Measurements from ENCODE around the gene SLC12A8.
A peak's percentile ranks its signal among the peaks of the same experiment; 100 is the strongest.

Gene SLC12A8

DNA sequence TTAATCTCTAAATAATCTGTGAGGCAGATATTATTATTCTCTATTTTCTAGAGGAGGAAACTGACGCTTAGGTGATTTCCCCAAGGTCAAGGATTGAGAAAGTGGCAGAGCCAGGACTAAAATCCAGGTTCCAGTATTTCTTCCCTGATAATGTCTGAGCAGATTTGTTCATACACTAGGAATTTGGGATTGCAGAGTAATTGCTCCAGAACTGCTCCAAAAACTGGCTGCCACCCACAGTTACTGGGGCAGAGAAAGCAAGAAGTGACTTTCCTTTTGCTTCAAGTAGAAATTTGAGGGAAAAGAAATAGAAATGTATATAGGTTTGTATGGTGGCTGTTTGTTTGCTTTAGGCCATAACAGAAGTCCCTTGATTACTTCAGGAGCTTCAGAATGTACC, 60.6 kb downstream of the SLC12A8 start:
- DNase-seq (ENCODE audit: low spot score): no peak

DNA sequence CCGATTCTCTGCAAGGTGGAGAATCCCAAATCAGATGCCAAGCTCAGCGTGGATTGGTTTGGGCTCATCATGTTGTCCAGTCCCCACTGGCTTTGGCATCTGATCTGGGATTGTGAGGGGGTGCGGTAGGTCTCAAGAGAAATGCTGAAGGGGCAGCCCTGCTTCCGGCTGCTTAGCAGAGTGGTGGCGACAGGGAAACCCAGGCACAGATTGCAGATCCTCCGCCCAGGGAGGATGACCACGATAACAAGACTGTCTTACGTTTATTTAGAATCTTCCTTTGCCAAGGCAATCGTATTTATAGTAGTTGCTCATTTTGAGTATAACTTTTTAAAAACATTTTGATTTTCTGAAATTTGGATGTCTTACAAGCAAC, 61.1 kb downstream of the SLC12A8 start:
- no peak for DNase-seq (ENCODE audit: low spot score)

DNA sequence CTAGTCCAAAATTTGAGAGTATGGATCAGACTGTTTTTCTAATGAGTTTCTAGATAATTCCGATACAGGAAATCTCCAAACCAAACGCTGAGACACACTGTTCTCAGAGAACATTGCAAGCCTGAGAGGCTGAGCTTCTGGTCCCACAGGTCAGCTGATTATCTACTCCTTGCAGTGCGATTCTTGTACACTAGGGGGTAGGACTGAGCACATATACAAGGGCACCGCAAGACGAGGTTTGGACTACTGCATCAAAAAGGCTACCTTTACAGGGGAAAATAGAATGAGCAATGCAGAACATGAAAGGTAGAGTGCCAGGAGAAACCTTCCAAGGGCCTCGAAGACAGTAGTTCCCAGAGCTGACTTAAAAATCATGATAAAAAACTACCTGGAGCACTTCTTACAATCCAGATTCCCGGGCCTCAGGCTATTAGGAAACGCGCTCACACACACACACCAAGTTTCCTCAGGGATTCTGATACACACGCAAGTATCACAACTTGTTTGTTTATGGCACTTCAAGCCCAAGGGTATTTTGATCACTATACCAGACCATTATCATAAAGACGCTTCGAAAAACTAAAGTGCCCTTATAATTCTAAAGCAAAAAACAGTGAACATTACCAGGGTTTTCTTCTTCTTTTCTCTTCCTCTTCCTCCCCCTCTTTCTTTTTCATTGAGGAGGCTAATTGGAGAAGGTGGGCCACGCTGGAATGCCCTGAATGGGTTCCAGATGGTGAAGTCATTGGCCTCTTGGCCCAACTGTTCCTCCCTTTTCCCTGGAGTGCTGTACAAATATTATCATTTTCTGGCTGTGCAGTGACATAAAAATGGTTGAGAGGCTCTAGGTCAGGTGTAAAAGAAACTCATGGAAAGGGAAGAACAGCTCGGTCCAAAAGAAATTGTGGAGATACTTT, 61.8 kb downstream of the SLC12A8 start:
- DNase-seq (ENCODE audit: low spot score): no peak

DNA sequence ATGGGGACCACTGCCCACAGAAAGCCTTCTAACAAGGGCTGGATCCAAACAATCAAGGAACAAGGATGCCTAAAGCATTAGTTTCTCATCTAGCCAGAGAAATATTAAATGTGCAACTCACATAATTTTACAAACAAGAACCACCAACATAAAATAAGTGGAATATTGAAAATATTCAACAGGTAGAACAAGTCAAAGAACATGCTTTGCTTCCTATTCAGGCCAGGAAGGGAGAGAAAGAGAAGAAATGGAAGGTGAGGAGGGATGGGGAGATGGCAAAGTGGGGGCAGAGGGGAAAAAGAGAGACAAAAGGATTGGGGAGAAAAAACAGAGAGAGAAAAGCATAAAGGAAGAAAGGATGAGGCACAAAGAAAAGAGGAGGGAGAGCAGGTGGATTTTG, 63.1 kb downstream of the SLC12A8 start:
- no peak for DNase-seq (ENCODE audit: low spot score)

DNA sequence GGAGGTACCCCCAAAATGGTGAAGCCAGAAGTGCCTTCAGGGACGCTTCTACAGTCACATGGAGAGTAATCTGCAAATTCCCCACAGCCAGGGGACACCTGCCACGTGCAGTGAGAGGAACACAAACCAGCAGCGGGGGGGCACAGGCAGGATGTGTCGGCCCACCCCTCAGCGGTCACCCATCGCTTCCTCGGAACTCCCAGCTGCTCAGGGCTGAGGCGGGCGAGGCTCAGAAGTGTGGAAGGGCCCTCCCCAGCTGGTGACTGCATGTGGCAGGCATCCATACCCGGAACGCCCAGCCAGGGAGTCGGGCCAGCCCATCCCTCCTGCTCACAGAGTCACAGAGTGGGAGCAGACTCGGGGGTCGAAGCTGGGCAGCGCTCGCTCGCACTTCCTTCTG, 63.7 kb downstream of the SLC12A8 start:
- no peak for DNase-seq (ENCODE audit: low spot score)

DNA sequence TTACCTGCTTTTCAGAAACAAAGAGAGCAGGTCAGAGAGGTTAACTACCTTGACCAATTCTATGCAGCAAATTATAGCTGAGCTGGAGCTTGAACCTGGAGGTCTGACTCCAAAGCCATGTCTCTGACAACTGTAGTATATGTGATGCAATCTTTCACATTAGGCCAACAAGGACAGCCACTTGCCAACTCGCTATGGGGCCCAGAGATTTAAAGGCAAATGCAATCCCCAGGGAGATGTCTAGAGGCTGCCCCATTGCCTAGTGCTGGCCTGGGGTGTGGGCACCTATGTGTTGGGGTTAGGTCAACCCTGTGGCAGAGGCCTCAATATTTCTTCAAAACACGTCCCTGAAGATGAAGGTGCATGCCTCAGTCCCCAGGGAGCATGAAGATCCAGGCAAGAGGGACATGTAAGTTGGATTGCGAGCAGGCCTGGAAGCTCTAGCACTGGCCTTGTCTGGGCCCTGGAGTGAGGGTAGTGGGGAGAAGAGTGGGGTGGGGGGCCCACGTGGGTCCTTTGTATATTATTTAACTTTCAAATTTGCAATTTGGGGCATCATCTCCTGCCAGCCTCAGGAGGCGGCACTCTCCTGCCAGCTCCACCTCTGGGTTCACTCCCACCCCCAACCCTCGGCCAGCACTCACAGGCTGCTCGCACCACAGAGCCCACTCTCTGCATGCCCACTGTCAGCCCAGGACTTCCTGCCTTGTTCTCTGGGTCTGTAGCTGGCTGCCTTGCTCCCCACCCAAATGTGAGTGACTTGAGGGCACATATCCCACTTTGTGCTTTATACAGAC, 64.3 kb downstream of the SLC12A8 start:
- no peak for DNase-seq (ENCODE audit: low spot score)

DNA sequence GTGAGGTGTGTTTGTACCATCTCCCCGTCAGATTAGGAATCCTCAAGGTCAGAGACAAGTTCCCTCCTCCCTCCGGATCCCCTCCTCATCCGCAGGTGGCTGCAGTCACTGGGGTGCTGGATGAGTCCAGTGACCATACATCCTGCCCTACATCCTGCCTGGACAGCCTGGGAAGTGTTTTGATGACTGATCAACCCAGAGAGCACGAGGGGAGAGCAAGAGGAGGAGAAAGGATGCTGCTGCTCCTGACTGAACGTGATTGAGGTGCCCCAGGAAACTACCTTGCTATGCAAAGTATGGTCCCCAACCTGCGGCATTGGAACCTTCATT, 65.1 kb downstream of the SLC12A8 start:
- DNase-seq (ENCODE audit: low spot score): no peak

DNA sequence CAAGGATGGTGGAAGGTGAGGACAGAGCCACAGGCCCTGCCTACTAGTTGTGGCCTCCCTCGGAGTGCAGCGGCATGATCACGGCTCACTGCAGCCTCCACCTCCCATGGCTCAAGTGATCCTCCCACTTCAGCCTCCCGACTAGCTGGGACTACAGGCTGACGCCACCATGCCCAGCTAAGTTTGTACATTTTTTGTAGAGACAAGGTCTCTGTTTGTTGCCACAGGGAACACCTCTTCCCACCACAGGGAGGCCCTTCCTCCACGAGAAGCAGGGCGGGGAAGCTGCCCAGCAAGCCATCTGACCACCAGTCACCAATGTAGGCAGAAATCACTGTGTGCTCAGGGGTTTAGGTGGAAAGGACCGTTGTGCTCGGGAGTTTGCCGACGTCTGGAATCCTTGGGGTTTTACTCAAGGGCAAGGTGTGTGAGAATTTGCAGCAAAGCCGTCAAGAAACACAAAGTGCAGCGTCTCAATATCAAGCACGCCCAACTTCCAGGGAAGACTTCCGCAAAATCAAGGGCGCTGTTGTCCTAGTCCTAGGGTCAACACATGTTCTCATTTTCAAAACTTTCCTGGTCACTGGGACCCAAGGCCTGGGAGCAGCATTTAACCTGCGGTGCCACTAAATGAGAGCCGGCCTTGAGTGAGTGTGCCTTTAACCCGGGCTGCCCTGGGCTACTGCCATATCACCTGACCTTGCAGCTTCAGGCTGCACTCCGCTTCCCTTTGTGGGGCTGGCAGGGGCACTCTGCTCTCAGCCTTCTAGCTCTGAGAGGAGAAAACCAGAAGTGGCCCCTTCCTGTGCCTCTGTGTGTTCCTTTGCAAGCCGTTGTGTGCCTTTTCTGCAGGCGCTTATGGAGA, 65.7 kb downstream of the SLC12A8 start:
- peak; percentile 55 for DNase-seq (ENCODE audit: low spot score)

DNA sequence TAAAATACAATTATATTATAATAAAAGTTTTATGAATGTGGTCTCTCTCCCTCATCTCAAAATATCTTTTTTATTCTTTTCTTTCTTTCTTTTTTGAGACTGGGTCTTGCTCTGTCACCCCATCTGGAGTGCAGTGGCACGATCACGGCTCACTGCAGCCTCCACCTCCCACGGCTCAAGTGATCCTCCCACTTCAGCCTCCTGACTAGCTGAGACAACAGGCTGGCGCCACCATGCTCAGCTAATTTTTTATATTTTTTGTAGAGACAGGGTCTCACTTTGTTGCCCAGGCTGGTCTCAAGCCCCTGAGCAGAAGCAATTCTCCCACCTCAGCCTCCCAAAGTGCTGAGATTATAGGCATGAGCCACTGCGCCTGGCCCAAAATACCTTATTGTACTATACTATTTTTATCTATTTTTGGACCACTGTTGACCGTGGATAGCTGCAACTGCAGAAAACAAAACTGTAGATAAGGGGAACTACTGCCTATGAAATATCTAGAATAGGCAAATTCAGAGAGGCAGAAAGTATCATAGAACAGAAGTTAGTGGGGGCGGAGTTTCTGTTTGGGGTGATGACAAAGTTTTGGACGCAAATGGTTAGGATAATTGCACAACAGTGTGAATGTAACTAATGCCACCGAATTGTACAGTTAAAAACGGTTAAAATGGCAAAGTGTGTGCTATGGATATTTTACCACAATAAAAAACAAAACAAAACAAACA, 66.6 kb downstream of the SLC12A8 start:
- DNase-seq (ENCODE audit: low spot score): no peak

DNA sequence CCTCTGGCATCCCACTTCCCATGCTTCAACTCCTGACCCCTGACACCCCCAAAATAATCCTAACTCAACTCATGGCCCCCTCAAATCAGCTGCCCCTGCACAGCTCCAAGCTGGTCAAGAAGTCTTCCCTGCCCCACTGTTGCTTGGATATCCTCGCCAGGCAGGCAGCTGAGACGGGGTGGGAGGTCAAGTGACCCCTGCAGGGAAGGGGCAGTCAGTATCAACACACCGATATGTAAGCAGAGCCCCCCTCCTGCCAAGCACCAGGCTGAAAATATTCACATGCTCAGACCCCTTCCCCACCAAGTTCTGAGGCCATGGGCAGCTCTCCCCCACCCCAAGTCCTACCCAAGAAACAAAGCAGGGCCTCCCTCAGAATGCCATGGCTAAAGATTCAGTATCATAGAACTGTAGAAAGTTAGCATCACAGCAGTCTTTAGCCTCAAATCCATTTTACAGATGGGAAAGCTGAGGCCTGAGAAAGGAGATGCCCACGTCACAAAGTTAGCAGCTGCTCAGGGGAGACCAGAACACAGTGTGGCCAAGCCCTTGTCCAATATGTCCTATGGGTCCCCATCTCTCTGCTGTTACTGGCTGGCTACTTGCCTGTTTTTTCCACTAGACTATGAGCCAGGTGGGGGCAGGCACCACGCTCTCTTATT, 67.8 kb downstream of the SLC12A8 start:
- DNase-seq (ENCODE audit: low spot score): no peak

DNA sequence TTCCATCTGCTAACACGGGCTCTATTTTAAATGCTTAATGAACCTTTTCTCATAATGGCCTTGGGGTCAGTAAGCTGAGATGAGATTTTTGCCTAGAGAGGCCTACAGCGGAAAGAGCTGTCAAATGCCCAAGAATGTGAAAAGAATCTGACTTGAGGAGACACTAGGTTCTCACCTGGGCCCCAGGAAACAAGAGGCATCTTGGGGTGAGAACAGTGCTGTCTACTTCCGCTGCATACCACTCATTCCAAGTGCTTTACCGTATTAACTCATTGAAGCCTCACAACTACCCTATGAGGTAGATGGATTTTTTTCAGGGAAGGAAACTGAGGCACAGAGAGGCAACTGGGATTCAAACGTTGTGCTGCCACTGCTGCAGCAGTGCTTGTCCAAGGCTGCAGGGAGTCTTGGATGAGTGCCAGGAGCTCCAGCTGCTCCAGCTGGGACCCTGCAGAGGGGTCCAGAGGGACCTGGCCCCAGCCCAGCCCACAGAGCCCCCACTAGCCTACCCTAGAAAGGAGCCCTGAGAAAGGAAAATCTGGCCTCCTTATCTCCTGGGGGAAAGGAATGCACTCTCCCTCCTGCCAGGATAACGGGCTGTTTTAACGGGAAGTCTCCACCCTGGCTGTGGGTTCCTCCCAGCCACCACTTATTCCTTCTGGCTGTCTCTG, 68.4 kb downstream of the SLC12A8 start:
- no peak for DNase-seq (ENCODE audit: low spot score)

DNA sequence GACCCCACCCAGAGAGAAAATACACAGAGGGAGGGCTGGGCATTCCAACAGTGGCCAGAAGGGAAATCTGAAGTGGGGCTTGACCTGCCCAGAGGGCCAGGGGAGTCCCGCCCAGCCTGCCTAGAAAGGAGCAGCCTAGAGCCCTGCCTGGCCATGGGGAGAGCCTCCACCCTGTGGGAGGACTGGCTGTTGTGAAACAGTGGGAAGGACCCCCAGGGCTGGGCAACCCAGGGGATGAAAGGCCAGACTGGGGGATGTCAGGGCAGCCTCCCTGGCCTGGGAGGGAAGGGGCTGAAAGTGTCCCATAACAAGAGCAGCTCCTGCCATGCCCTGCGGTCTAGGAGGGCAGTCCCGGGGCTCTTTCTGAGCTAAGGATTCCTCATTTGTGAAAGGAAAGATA, 69.0 kb downstream of the SLC12A8 start:
- no peak for DNase-seq (ENCODE audit: low spot score)

DNA sequence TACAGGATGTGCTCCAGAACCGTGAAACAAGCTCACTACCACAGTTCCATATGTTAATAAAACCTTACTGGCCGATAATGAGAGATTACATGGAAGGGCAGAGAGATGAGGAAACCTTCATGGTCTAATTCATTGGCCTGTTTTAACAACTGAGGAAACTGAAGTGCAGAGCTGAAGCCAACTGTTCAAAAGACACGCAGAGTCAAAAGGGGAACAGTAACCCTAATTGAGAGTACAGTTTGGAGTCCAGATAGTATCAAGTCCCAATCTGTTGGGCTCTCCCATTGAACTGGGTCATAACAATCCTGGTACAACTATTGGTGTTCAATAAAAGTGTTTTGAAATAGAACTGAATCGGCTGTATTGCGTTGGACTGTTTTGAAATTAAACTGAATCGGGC, 69.6 kb downstream of the SLC12A8 start:
- no peak for DNase-seq (ENCODE audit: low spot score)

DNA sequence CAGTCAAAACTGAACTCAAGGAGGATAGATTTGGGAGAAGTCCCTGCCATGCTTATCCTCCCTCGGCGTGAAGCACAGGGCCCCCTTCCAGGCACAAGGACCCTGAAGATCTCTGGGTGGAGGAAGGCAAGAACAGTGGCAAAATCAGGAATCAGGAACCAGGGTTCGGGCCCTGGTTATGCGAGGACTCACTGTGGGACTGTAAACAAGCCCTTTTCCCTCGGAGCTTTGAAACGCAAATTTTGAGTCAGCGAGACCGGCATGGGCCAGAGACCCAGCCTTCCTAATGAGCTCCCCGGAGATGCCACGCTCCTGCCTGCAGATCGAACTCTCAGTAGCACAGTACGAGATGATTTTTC, 70.1 kb downstream of the SLC12A8 start:
- no peak for DNase-seq (ENCODE audit: low spot score)

DNA sequence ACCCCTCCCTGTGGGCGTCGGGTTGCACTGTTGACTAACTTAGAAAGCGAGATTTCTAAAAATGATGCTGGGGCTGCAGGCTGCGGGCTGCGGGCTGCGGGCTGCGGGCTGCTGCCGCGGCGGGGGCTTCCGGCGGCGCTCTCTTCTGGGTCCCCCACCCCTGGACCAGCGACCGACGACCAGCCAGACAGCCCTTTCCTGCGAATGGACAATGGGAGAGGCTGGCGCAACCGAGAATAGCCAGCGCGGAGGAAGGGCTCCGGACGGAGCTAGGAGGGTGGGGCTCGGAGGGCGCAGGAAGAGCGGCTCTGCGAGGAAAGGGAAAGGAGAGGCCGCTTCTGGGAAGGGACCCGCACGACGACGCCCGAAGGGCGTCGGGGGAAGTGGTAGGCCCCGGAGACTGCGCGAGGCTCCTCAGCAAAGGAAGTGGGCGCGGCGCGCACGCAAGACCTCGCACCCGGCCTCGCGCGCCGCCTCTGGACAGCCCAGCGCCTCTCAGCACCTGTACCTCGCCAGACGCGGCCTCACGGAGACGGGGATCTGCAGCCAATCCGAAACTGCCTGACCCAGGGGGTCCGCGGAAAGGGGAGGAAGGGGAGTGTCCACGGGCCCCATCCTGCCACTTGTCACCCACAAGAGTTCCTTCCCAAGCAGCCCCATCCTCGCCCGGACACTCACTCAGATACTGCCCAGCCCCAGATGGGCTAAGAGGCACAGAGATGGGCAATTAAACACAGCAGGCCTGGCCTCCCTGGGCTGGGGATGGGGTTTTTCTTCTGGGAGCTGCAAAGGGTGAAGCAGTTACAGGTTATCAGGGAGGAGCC, 70.7 kb downstream of the SLC12A8 start:
- DNase-seq (ENCODE audit: low spot score): no peak

DNA sequence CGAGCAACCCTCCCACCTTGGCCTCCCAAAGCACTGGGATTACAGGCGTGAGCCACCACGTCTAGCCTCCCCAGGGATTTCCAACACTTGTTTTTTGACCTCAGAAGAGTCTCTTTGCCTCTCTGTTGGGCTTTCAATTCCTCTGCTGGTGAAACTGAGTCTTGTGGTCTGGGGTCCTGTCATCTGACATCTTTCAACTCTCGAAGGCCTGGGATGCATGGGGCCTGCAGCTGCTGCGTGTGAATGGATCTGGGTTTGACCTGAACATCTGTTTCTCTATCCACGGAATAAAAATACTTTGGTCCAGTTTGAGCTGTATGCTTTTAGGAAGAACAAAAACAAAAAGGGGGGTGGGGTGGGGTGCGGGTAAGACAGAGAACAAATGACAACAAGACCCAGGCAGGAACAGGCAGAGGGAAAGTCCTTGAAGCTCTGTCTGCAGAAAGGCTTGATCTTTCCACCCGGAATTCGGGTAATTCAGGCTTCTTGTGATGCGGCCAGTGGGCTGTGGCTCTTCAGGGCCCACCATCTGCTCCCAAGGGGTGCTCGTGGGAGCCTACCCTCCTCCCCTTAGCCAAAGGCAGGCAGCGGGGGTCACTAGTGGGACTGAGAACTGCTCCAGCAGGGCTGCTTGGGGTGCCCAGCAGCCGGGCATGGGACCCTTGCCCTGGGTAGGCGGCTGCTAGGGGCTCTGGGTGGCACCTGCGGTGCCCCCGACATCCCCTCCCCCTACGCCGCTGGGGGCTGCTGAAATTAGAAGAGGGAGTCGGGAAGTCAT, 71.5 kb downstream of the SLC12A8 start:
- DNase-seq (ENCODE audit: low spot score): no peak

DNA sequence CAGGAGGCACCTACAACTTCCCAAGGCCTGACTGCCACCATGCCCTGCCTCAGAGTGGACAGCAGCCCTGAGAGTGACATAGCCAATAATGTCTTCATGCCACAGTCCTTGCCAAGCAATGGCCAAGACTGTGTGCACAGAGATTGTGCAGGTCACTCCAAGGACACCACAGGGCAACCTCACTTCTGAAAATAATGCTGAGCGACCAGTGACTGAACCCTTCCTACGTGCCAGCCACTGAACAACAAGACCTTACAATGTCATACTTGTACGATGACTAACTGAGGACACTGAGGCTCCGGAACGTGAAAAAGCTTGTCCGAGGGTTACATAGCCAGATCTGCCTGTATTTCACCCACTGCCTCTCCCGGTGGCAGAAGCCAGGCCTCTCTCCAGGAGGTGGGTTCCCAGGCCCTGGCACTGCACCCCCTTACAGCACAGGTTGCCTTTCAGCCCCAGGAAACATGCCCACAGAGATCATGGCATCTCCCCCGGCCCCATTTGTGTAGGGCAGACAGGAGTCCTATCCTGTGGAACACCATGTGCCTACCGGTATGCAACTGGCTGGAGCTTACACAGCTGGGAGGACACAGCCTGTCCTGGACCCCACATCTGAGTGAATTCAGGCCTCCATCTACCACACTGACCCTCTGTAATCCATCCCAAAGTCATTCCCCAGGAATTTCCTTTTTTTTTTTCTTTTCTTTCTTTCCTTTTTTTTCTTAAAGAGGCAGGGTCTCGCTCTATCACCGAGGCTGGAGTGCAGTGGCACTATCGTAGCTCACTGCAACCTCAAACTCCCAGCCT, 72.3 kb downstream of the SLC12A8 start:
- DNase-seq (ENCODE audit: low spot score): no peak

DNA sequence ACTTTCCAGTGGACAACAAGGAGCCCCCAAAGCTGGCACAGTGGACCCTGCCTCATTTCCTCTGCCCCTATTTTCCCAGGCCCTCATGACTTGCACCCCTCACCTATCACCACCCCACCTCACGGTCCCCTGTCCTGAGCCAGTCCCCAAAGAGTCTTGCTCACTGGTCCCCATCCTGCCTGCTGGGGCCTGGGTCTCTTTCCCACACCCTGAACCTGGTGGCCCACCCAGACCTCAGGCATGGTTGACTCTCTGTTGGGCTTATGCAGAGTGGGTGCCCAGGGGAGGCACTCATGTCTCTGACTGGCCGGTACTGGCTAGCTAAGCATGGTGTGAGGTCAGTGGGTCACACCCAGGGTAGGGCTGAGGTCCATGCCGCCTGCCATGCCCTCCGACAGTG, 73.2 kb downstream of the SLC12A8 start:
- DNase-seq (ENCODE audit: low spot score): no peak

Data from globus pallidus (tissue), 1 donor.